KMS-11 (cell line): ENCODE measurements around the gene STAG1.

Experiments
- H2AFZ ChIP-seq: fragments of 200-600 bp; sonication (generic); 2 replicates; pipeline ENCODE4 v1.6.1; 2016; ENCODE audit warnings: antibody characterized with exemption, mixed run types, low read depth
- H3K27ac ChIP-seq: fragments of 200-600 bp; sonication (generic); 2 replicates; pipeline ENCODE4 v1.6.1; 2016; ENCODE audit warnings: mild to moderate bottlenecking, mixed run types
- H3K27me3 ChIP-seq: fragments of 200-600 bp; sonication (generic); 2 replicates; pipeline ENCODE4 v1.6.1; 2017; ENCODE audit warnings: mild to moderate bottlenecking, low read depth, mixed run types, moderate library complexity; ENCODE audit not compliant: insufficient read depth
- H3K36me3 ChIP-seq: fragments of 200-600 bp; sonication (generic); 2 replicates; pipeline ENCODE4 v1.6.1; 2017; ENCODE audit warnings: mild to moderate bottlenecking, mixed run types; ENCODE audit not compliant: insufficient read depth
- H3K4me1 ChIP-seq: fragments of 200-600 bp; sonication (generic); 2 replicates; pipeline ENCODE4 v1.6.1; 2016; ENCODE audit warnings: mild to moderate bottlenecking, low read depth, mixed run types; ENCODE audit not compliant: poor library complexity, severe bottlenecking
- H3K4me2 ChIP-seq: fragments of 200-600 bp; sonication (generic); 2 replicates; pipeline ENCODE4 v1.7.0; 2016; ENCODE audit warnings: mild to moderate bottlenecking, mixed run types
- H3K4me3 ChIP-seq: fragments of 200-600 bp; sonication (generic); IDR thresholded peaks from 2 replicates; pipeline ENCODE4 v1.6.1; 2017; ENCODE audit warnings: low read depth, low read length, mixed read lengths; ENCODE audit not compliant: insufficient read depth
- H3K79me2 ChIP-seq: fragments of 200-600 bp; sonication (generic); 2 replicates; pipeline ENCODE4 v1.6.1; 2016; ENCODE audit warnings: low read depth, mixed run types; ENCODE audit not compliant: insufficient read depth
- H3K9ac ChIP-seq: fragments of 200-600 bp; sonication (generic); 2 replicates; pipeline ENCODE4 v1.6.1; 2016; ENCODE audit warnings: mild to moderate bottlenecking, mixed run types
- H4K20me1 ChIP-seq: fragments of 200-600 bp; sonication (generic); 2 replicates; pipeline ENCODE4 v1.6.1; 2016; ENCODE audit warnings: mild to moderate bottlenecking, mixed run types; ENCODE audit not compliant: insufficient read depth
- CTCF ChIP-seq: fragments of 200-600 bp; sonication (generic); conservative IDR thresholded peaks from 2 replicates; pipeline ENCODE4 v1.6.1; 2017; ENCODE audit warnings: low read depth, mild to moderate bottlenecking, antibody characterized with exemption, low read length, moderate library complexity, mixed read lengths

STAG1 gene

GRCh38 chr3:136330900-136331299 lies 421.3 kb downstream of the STAG1 start:
- Histone ChIP-seq H3K27ac (no peak overlapping the region), H3K36me3 (no peaks in the 10 kb centered on the region)

DNA sequence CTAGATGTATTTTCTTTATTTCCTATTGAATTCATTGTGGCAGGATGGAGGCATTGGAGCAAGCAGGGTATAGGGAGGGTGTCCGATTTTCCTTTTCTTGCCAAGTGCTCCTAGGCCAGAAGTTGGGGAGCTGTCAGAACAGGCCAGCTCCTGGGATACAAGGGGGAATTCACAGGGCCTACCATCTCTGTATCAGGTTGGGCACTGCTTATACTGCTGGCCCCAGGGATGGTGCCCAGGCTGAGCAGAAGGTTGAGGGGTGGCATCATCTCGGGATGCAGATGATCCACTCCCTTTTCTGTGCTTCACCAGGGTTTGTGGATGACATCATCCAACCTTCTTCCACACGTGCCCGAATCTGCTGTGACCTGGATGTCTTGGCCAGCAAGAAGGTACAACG lies 422.6 kb downstream of the STAG1 start:
- no peaks in the 10 kb centered on the region for H3K79me2 ChIP-seq
- no peaks in the 10 kb centered on the region for H3K27me3 ChIP-seq
- H2AFZ ChIP-seq: no peak overlapping the region
- no peaks in the 10 kb centered on the region for H4K20me1 ChIP-seq
- H3K4me1 ChIP-seq: no peaks in the 10 kb centered on the region
- TF ChIP-seq CTCF: no peak
- H3K27ac ChIP-seq: no peak overlapping the region
- H3K4me3 ChIP-seq: no peak overlapping the region
- no peak overlapping the region for H3K4me2 ChIP-seq
- H3K36me3 ChIP-seq: no peaks in the 10 kb centered on the region
- H3K9ac ChIP-seq: no peak overlapping the region

More at GRCh38 chr3:136330900-136331299, 421.3 kb downstream of the STAG1 start:
- Histone ChIP-seq H2AFZ (no peak overlapping the region), H3K4me1 (no peaks in the 10 kb centered on the region), H3K27me3 (no peaks in the 10 kb centered on the region), H3K4me2 (no peak overlapping the region), H3K9ac (no peak overlapping the region), H3K4me3 (no peak overlapping the region), H4K20me1 (no peaks in the 10 kb centered on the region), H3K79me2 (no peaks in the 10 kb centered on the region)
- no peak for TF ChIP-seq CTCF

DNA sequence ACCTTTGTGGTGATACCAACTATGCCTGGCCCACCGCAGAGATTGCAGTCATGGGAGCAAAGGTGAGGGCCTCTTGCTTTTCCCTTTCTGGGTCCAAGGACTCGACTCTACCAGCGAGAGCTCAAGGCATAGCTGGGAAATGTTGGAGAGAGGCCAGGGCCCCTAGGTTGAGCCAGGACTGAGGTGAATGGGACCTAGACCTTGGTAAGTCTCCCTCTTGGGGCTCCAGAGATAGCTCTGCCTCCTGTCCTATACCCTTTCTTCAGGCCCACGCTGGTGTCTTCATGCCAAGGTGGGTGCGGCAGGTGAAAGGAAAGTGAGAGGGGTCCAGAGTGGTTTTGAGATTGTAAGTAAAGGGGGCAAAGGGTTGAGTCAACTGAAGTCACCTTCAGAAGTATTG lies 424.5 kb downstream of the STAG1 start:
- H3K27ac ChIP-seq: no peak overlapping the region
- TF ChIP-seq CTCF: no peak
- no peaks in the 10 kb centered on the region for H3K27me3 ChIP-seq
- no peaks in the 10 kb centered on the region for H4K20me1 ChIP-seq
- H3K36me3 ChIP-seq: no peaks in the 10 kb centered on the region
- H3K4me1 ChIP-seq: no peaks in the 10 kb centered on the region
- H3K9ac ChIP-seq: no peak overlapping the region
- H3K79me2 ChIP-seq: no peaks in the 10 kb centered on the region
- H2AFZ ChIP-seq: no peak overlapping the region
- H3K4me2 ChIP-seq: no peak overlapping the region
- H3K4me3 ChIP-seq: no peak overlapping the region

GRCh38 chr3:136326316-136326715 lies 425.9 kb downstream of the STAG1 start:
- Histone ChIP-seq H3K4me3 (no peak overlapping the region), H3K9ac (no peak overlapping the region), H3K27ac (no peak overlapping the region), H3K79me2 (no peaks in the 10 kb centered on the region), H2AFZ (no peak overlapping the region), H4K20me1 (no peaks in the 10 kb centered on the region), H3K27me3 (no peaks in the 10 kb centered on the region), H3K4me1 (no peaks in the 10 kb centered on the region), H3K4me2 (no peak overlapping the region), H3K36me3 (no peaks in the 10 kb centered on the region)
- TF ChIP-seq CTCF: no peak
